ENCODE results near the gene FBXL7. TPM values are rescaled to one million over a fixed set of nuclear protein-coding genes. Genes with fewer than 3 reads are reported as not detected.

The FBXL7 gene
- total RNA-seq, 1 donor from 2014 or later, result 12.3 TPM

- no peak for DNase-seq (ENCODE audit: low spot score)
Measured at GRCh38 chr5:15768936-15769335, 269.0 kb downstream of the FBXL7 start.

GRCh38 chr5:15772131-15772530, 272.2 kb downstream of the FBXL7 start:
- no peak for DNase-seq (ENCODE audit: low spot score)

- no peak for DNase-seq (ENCODE audit: low spot score)
Measured at GRCh38 chr5:15774632-15775031, 274.7 kb downstream of the FBXL7 start.

GRCh38 chr5:15776346-15776745, 276.4 kb downstream of the FBXL7 start:
- DNase-seq (ENCODE audit: low spot score), result no peak

GRCh38 chr5:15783734-15784133, 283.8 kb downstream of the FBXL7 start:
- no peak for DNase-seq (ENCODE audit: low spot score)

- DNase-seq (ENCODE audit: low spot score), result no peak
Measured at GRCh38 chr5:15785531-15785981, 285.6 kb downstream of the FBXL7 start.

- DNase-seq (ENCODE audit: low spot score), result no peak
Measured at GRCh38 chr5:15786326-15786725, 286.3 kb downstream of the FBXL7 start.

GRCh38 chr5:15786884-15787283, 286.9 kb downstream of the FBXL7 start:
- DNase-seq (ENCODE audit: low spot score), result no peak

GRCh38 chr5:15787681-15788080, 287.7 kb downstream of the FBXL7 start:
- DNase-seq (ENCODE audit: low spot score), result no peak

GRCh38 chr5:15789642-15790041, 289.7 kb downstream of the FBXL7 start:
- no peak for DNase-seq (ENCODE audit: low spot score)

- DNase-seq (ENCODE audit: low spot score), result no peak
Measured at GRCh38 chr5:15790446-15791018, 290.6 kb downstream of the FBXL7 start.

GRCh38 chr5:15791274-15791673, 291.3 kb downstream of the FBXL7 start:
- no peak for DNase-seq (ENCODE audit: low spot score)

- no peak for DNase-seq (ENCODE audit: low spot score)
Measured at GRCh38 chr5:15791859-15792258, 291.9 kb downstream of the FBXL7 start.

- DNase-seq (ENCODE audit: low spot score), result no peak
Measured at GRCh38 chr5:15794052-15794985, 294.3 kb downstream of the FBXL7 start.

- no peak for DNase-seq (ENCODE audit: low spot score)
Measured at GRCh38 chr5:15796096-15796495, 296.1 kb downstream of the FBXL7 start.

- no peak for DNase-seq (ENCODE audit: low spot score)
Measured at GRCh38 chr5:15796557-15796956, 296.6 kb downstream of the FBXL7 start.

- no peak for DNase-seq (ENCODE audit: low spot score)
Measured at GRCh38 chr5:15797116-15797515, 297.1 kb downstream of the FBXL7 start.

- no peak for DNase-seq (ENCODE audit: low spot score)
Measured at GRCh38 chr5:15798006-15798405, 298.0 kb downstream of the FBXL7 start.

GRCh38 chr5:15799014-15799413, 299.0 kb downstream of the FBXL7 start:
- DNase-seq (ENCODE audit: low spot score), result no peak

GRCh38 chr5:15799612-15800011, 299.6 kb downstream of the FBXL7 start:
- no peak for DNase-seq (ENCODE audit: low spot score)

- DNase-seq (ENCODE audit: low spot score), result no peak
Measured at GRCh38 chr5:15803280-15803679, 303.3 kb downstream of the FBXL7 start.

- no peak for DNase-seq (ENCODE audit: low spot score)
Measured at GRCh38 chr5:15806613-15807012, 306.6 kb downstream of the FBXL7 start.

GRCh38 chr5:15807248-15807647, 307.3 kb downstream of the FBXL7 start:
- DNase-seq (ENCODE audit: low spot score), result no peak

Measured in ureter (tissue), 1 donor.